ENCODE measurements around the gene TSTD1.
"Not testable (repeated sequence)": the region's sequence is repeated elsewhere in the genome, so short reads cannot be mapped to it uniquely, and the experiment has no call there.

Gene TSTD1

DNA sequence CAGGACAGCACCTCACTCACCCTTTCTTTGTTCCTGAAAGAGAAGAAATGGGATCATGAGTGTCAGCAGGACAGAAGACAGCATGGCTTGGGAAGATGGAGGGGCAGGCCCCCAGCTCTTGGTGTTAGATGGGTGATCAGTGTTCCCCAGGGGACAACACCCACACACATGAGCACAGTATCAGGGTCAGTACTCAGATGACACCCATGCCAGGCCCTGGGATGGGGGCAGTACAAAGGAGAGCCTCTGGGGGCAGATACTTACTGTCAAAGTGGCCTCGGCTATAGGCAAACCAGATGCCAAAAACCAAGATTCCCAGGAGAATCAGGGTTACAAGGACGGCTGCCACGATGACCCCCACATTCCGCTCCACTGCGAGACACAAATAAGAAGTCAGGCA lies 39.4 kb downstream of the TSTD1 start:
- H3K9ac ChIP-seq: no peak overlapping the region
- TF ChIP-seq, protein P1, sequence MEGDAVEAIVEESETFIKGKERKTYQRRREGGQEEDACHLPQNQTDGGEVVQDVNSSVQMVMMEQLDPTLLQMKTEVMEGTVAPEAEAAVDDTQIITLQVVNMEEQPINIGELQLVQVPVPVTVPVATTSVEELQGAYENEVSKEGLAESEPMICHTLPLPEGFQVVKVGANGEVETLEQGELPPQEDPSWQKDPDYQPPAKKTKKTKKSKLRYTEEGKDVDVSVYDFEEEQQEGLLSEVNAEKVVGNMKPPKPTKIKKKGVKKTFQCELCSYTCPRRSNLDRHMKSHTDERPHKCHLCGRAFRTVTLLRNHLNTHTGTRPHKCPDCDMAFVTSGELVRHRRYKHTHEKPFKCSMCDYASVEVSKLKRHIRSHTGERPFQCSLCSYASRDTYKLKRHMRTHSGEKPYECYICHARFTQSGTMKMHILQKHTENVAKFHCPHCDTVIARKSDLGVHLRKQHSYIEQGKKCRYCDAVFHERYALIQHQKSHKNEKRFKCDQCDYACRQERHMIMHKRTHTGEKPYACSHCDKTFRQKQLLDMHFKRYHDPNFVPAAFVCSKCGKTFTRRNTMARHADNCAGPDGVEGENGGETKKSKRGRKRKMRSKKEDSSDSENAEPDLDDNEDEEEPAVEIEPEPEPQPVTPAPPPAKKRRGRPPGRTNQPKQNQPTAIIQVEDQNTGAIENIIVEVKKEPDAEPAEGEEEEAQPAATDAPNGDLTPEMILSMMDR (conservative IDR thresholded peaks at IDR 0.05; ENCODE audit: low read depth, low read length): no peak
- H3K27me3 ChIP-seq (ENCODE audit: insufficient read depth, low read depth): no peaks in the 10 kb centered on the region
- no peak overlapping the region for H2AFZ ChIP-seq (ENCODE audit: low read depth)
- no peaks in the 10 kb centered on the region for H3K36me3 ChIP-seq (ENCODE audit: insufficient read depth)
- no peak overlapping the region for H3K27ac ChIP-seq
- peaks cover 6% of the 10 kb centered on the region for H3K4me1 ChIP-seq (ENCODE audit: low read depth, poor library complexity, severe bottlenecking)
- H3K4me3 ChIP-seq (IDR thresholded peaks at IDR 0.05; ENCODE audit: insufficient read depth, low read depth, low read length): no peak overlapping the region
- H4K20me1 ChIP-seq (ENCODE audit: insufficient read depth): no peaks in the 10 kb centered on the region
- H3K4me2 ChIP-seq: no peak overlapping the region
- no peaks in the 10 kb centered on the region for H3K79me2 ChIP-seq (ENCODE audit: insufficient read depth, low read depth)

DNA sequence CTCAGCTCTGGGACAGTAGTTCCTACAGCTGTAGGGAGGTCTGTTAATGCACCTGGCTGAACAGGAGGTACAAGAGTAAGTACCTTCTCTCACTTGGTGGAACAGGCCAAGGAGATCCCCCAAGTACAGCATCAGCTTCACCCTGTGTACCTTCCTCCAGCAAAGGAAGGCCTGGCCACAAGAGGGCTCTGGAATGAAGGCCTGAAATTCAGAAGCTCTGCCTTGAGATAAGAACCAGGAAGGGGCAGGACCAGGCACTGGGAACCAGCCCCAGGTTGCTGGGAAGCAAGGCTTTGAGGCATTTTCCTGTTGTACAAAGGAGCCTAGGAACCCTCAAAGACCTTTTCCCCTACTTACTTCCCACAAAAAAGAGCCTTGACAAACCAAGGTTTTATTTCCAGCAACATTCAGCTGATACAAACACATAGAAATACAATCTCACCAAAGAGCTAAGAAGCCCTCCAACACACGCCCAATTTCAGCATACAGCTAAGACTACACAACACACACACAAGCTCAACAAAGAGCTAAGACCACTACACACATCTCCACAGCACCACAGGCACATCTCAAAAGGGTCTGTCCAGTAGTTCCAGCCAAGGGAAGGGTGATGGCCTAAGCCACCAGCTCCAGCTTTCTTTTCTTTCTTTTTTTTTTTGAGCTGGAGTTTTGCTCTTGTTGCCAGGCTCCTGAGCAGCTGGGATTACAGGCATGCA lies 41.3 kb downstream of the TSTD1 start:
- no peak overlapping the region for H3K4me2 ChIP-seq
- no peaks in the 10 kb centered on the region for H3K36me3 ChIP-seq (ENCODE audit: insufficient read depth)
- peak overlapping the region; percentile 31; the same call in 1 of the 2 replicates for H2AFZ ChIP-seq (ENCODE audit: low read depth)
- no peaks in the 10 kb centered on the region for H3K27me3 ChIP-seq (ENCODE audit: insufficient read depth, low read depth)
- H3K4me1 ChIP-seq (ENCODE audit: low read depth, poor library complexity, severe bottlenecking): peaks cover 6% of the 10 kb centered on the region
- no peak overlapping the region for H3K4me3 ChIP-seq (IDR thresholded peaks at IDR 0.05; ENCODE audit: insufficient read depth, low read depth, low read length)
- no peaks in the 10 kb centered on the region for H3K79me2 ChIP-seq (ENCODE audit: insufficient read depth, low read depth)
- no peak overlapping the region for H3K9ac ChIP-seq
- H3K27ac ChIP-seq: no peak overlapping the region
- no peaks in the 10 kb centered on the region for H4K20me1 ChIP-seq (ENCODE audit: insufficient read depth)
- TF ChIP-seq, protein P1 (conservative IDR thresholded peaks at IDR 0.05; ENCODE audit: low read depth, low read length): peak; percentile 87

DNA sequence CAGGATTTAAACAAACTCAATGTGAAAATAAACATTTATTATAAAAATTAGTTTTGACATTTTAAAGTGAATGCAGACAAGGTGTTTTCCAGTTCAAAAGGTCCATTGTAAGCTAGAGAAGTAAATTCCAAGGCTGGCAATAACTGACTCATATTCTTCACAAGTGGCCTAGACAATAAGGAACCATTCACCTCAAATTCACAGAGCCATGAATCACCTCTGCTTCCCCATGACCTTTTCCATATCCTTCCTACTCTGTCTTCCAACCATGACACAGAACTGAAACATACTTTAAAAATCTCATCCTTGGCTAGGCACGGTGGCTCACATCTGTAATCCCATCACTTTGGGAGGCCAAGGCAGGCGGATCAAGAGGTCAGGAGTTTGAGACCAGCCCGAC lies 42.6 kb downstream of the TSTD1 start:
- Histone ChIP-seq H4K20me1 (ENCODE audit: insufficient read depth) (no peaks in the 10 kb centered on the region), H3K4me2 (no peak overlapping the region), H2AFZ (ENCODE audit: low read depth) (no peak overlapping the region), H3K36me3 (ENCODE audit: insufficient read depth) (no peaks in the 10 kb centered on the region), H3K4me1 (ENCODE audit: low read depth, poor library complexity, severe bottlenecking) (peaks cover 6% of the 10 kb centered on the region), H3K4me3 (IDR thresholded peaks at IDR 0.05; ENCODE audit: insufficient read depth, low read depth, low read length) (no peak overlapping the region), H3K27ac (no peak overlapping the region), H3K79me2 (ENCODE audit: insufficient read depth, low read depth) (no peaks in the 10 kb centered on the region), H3K9ac (no peak overlapping the region), H3K27me3 (ENCODE audit: insufficient read depth, low read depth) (no peaks in the 10 kb centered on the region)
- TF ChIP-seq, protein P1 (conservative IDR thresholded peaks at IDR 0.05; ENCODE audit: low read depth, low read length): no peak

DNA sequence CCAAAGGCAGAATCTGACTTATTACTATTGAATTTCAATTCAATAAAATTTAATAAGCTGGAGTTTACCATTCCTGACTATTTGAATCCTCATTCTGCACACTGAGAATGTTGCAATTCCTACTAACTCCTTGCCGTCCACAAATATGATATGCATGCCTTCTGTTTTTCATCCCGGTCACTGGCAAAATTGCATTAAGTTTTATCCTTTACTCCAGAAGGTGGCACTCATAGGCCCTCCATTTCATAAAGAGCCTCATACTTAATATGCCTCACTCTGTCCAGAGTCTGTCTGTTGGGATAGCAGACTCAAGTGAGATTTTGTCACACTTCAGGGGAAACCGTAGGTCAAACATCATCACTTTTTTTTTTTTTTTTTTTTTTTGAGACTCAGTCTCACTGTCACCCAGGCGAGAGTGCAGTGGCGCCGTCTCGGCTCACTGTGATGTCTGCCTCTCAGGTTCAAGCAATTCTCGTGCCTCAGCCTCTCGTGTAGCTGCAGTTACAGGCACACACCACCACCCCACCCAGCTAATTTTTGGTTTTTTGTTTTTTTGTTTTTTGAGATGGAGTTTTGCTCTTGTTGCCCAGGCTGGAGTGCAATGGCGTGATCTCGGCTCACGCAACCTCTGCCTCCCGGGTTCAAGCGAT lies 45.1 kb downstream of the TSTD1 start:
- Histone ChIP-seq H3K36me3 (ENCODE audit: insufficient read depth) (no peaks in the 10 kb centered on the region), H3K4me1 (ENCODE audit: low read depth, poor library complexity, severe bottlenecking) (peaks cover 14% of the 10 kb centered on the region), H3K27ac (no peak overlapping the region), H3K4me2 (no peak overlapping the region), H3K9ac (no peak overlapping the region), H3K4me3 (IDR thresholded peaks at IDR 0.05; ENCODE audit: insufficient read depth, low read depth, low read length) (no peak overlapping the region), H3K27me3 (ENCODE audit: insufficient read depth, low read depth) (no peaks in the 10 kb centered on the region), H4K20me1 (ENCODE audit: insufficient read depth) (no peaks in the 10 kb centered on the region), H3K79me2 (ENCODE audit: insufficient read depth, low read depth) (no peaks in the 10 kb centered on the region), H2AFZ (ENCODE audit: low read depth) (no peak overlapping the region)
- TF ChIP-seq, protein P1 (conservative IDR thresholded peaks at IDR 0.05; ENCODE audit: low read depth, low read length): peak; percentile 57

DNA sequence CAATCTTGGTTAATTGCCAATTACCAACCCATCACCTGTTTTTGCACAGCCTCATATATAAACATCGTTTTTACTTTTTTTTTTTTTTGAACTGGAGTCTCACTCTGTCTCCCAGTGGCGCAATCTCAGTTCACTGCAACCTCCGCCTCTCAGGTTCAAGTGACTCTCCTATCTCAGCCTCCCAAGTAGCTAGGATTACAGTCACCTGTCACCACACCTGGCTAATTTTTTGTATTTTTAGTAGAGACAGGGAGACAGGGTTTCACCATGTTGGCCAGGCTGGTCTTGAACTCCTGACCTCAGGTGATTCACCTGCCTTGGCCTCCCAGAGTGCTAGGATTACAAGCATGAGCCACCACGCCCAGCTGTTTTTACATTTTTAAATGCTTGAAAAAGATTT lies 46.7 kb downstream of the TSTD1 start:
- not testable (repeated sequence) for H3K9ac ChIP-seq; H4K20me1 ChIP-seq (ENCODE audit: insufficient read depth); H3K4me2 ChIP-seq; H3K27me3 ChIP-seq (ENCODE audit: insufficient read depth, low read depth); H3K4me1 ChIP-seq (ENCODE audit: low read depth, poor library complexity, severe bottlenecking); H3K36me3 ChIP-seq (ENCODE audit: insufficient read depth); H2AFZ ChIP-seq (ENCODE audit: low read depth); H3K4me3 ChIP-seq (IDR thresholded peaks at IDR 0.05; ENCODE audit: insufficient read depth, low read depth, low read length); H3K79me2 ChIP-seq (ENCODE audit: insufficient read depth, low read depth); H3K27ac ChIP-seq
